ENCODE measurements around the gene MROH2B. TPM values are rescaled to one million over a fixed set of nuclear protein-coding genes. Genes with fewer than 3 reads are reported as not detected.

The MROH2B gene
- total and polyA plus RNA-seq, 5 donors, result not detected

DNA sequence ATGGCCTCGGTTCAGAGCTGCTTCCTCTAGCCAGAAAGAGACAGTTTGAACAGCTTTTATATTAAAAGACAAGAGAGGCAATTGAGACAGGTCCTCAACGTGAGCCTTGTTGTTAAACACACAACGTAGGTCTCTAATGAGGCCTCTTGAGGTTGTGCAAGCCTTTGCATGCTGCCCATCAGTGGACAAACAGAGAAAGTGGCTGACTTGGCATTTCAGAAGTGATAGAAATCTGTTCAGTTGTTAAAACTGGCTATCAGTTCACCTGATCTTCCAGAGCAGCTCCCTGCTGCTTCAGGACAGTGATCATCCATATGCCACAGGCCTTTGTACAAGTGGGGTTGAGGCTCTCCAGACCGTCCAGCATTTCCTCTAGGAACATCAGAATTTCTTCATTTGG is 58.8 kb downstream of the MROH2B start:
- Histone ChIP-seq H3K27ac (ENCODE audit: low read length) (no peak overlapping the region), H3K4me3 (ENCODE audit: low read length) (no peak overlapping the region), H3K4me1 (ENCODE audit: control insufficient read depth, insufficient read depth, low read length) (no peaks in the 10 kb centered on the region), H3K27me3 (ENCODE audit: control insufficient read depth, insufficient read depth) (no peaks in the 10 kb centered on the region), H3K9me3 (ENCODE audit: control insufficient read depth, low read length) (peaks cover 1% of the 10 kb centered on the region)
- WGBS, result 70% methylated on average over 4 of the region's 4 CpGs
- intact Hi-C loops (cut with DNase I), result no loop called here
- no peak for ATAC-seq
- DNase-seq, result no peak

- H3K9me3 ChIP-seq (ENCODE audit: control insufficient read depth, low read length), result peaks cover 2% of the 10 kb centered on the region
- no peak for ATAC-seq
- H3K4me3 ChIP-seq (ENCODE audit: low read length), result no peak overlapping the region
- WGBS, result 97% methylated on average over 6 of the region's 6 CpGs
- no peaks in the 10 kb centered on the region for H3K27me3 ChIP-seq (ENCODE audit: control insufficient read depth, insufficient read depth)
- H3K27ac ChIP-seq (ENCODE audit: low read length), result no peak overlapping the region
- intact Hi-C loops (cut with DNase I), result no loop called here
- no peaks in the 10 kb centered on the region for H3K4me1 ChIP-seq (ENCODE audit: control insufficient read depth, insufficient read depth, low read length)
- DNase-seq, result no peak
Observed at GRCh38 chr5:41010572-41010971, 60.6 kb downstream of the MROH2B start.

- ATAC-seq (peak; percentile 50 to 91), DNase-seq (peak in 2 of 3 donors; percentile 41 to 45)
- no peaks in the 10 kb centered on the region for H3K27me3 ChIP-seq (ENCODE audit: control insufficient read depth, insufficient read depth)
- H3K4me3 ChIP-seq (ENCODE audit: low read length), result no peak overlapping the region
- intact Hi-C loops (cut with DNase I), result no loop called here
- 61% methylated on average over 4 of the region's 4 CpGs for WGBS
- no peaks in the 10 kb centered on the region for H3K4me1 ChIP-seq (ENCODE audit: control insufficient read depth, insufficient read depth, low read length)
- H3K27ac ChIP-seq (ENCODE audit: low read length), result no peak overlapping the region
- peaks cover 3% of the 10 kb centered on the region for H3K9me3 ChIP-seq (ENCODE audit: control insufficient read depth, low read length)
Observed at GRCh38 chr5:41009232-41009631, 61.9 kb downstream of the MROH2B start.

GRCh38 chr5:41004931-41005330 is 66.2 kb downstream of the MROH2B start:
- intact Hi-C loops (cut with DNase I), result no loop called here
- WGBS, result 87% methylated on average over 7 of the region's 7 CpGs
- Histone ChIP-seq H3K27me3 (ENCODE audit: control insufficient read depth, insufficient read depth) (no peaks in the 10 kb centered on the region), H3K27ac (ENCODE audit: low read length) (no peak overlapping the region), H3K4me3 (ENCODE audit: low read length) (no peak overlapping the region), H3K9me3 (ENCODE audit: control insufficient read depth, low read length) (peaks cover 2% of the 10 kb centered on the region), H3K4me1 (ENCODE audit: control insufficient read depth, insufficient read depth, low read length) (no peaks in the 10 kb centered on the region)
- ATAC-seq, result no peak
- DNase-seq, result no peak

DNA sequence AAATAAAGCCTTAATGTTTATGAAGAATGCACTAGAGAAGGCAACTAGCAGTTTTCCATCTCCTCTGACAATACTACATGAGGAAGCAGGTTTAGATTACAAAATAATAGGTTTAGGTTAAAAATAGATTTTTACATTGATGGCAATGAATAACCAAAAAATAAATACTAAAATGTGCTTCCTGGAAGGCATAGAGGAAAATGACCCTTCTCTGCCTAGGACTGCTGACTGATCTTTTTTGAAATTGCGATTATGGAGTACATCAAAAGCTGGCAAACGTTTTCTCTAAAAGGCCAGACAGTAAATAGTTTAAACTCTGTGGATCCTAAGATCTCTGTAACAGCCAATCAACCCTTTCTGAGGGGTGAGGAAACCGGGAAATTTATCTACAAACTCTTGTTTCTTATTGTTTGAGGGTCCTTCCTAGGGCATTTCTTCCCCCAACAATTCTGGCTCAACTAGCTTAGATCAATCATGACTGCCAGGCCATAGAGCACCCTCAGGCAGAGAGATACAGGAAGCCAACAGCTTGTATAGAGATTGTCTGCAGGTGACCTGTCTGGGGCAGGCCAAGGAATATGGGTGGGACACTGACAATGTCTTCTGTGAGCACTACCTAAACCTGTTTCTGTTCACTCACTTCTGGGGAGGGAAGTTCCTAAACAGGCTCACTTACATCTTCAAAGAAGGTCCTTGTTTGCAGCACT is 67.3 kb downstream of the MROH2B start:
- intact Hi-C loops (cut with DNase I), result no loop called here
- Histone ChIP-seq H3K4me1 (ENCODE audit: control insufficient read depth, insufficient read depth, low read length) (no peaks in the 10 kb centered on the region), H3K9me3 (ENCODE audit: control insufficient read depth, low read length) (peaks cover 2% of the 10 kb centered on the region), H3K27ac (ENCODE audit: low read length) (no peak overlapping the region), H3K4me3 (ENCODE audit: low read length) (no peak overlapping the region), H3K27me3 (ENCODE audit: control insufficient read depth, insufficient read depth) (no peaks in the 10 kb centered on the region)
- DNase-seq (no peak), ATAC-seq (no peak)
- 66% methylated on average over 3 of the region's 3 CpGs for WGBS

DNA sequence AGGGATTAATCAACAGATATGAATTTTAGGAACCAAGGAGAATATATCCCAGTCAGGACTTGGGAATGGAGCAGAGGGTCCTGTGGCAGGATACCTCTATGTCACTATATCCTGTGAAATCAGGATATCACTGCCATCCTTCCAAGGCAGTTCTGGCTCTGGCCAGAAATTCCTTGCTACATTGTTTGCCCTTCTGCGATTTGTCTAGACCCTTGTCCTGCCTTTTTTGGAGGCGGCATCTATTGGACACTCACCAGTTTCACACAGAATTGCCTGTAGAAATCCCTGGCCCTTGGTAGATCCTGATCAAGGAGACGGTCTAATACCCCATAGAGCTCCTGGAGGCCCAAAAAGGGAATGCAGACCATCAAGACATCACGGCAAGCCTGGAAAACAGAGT is 71.2 kb downstream of the MROH2B start:
- DNase-seq (no peak), ATAC-seq (no peak)
- Histone ChIP-seq H3K27ac (ENCODE audit: low read length) (no peak overlapping the region), H3K4me3 (ENCODE audit: low read length) (no peak overlapping the region), H3K4me1 (ENCODE audit: control insufficient read depth, insufficient read depth, low read length) (no peaks in the 10 kb centered on the region), H3K9me3 (ENCODE audit: control insufficient read depth, low read length) (no peaks in the 10 kb centered on the region), H3K27me3 (ENCODE audit: control insufficient read depth, insufficient read depth) (no peaks in the 10 kb centered on the region)
- WGBS, result 95% methylated on average over 4 of the region's 4 CpGs
- intact Hi-C loops (cut with DNase I), result loop anchor here in 1 of 4 donors (10.0 kb wide), 1 partner anchor 195 kb away; no protein-coding TSS in a partner anchor

GRCh38 chr5:40999142-40999541 is 72.0 kb downstream of the MROH2B start:
- WGBS, result 79% methylated on average over 1 of the region's 1 CpG
- intact Hi-C loops (cut with DNase I), result loop anchor here in 1 of 4 donors (10.0 kb wide), 1 partner anchor 196 kb away; no protein-coding TSS in a partner anchor

DNA sequence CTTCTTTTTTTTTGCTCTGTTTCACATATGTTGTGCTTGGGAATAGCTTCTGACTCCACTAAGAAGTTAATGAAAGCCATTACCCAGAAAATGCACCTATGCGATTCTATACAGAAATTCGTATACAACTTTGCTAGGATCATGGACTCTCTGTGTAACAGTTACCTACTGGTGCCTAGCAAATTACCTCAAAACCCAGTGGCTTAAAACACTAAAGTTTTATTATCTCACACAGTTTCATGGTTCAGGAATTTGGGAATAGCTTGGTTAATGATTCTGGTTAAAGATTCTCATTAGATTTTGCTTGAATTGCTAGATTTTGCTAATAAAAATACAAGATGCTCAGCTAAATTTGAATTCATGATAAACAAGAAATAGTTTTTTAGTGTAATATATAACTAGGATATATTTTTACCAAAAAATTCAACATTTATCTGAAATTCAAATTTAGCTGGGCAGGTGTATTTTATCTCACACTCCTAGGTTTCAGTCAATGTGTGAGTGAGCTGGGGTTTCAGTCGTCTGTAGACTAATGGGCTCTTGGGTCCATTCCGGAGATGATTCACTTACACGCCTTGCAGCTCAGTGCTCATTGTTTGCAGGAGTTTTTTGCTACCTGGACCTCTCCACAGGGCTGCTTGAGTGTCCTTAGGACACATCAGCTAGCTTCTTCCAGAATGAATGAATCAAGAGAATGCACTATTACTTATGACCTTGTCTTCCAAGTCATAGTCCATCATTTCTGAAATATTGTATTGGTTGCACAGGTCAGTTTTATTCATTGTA is 75.1 kb downstream of the MROH2B start:
- no peaks in the 10 kb centered on the region for H3K9me3 ChIP-seq (ENCODE audit: control insufficient read depth, low read length)
- H3K27me3 ChIP-seq (ENCODE audit: control insufficient read depth, insufficient read depth), result no peaks in the 10 kb centered on the region
- peaks cover 7% of the 10 kb centered on the region for H3K4me1 ChIP-seq (ENCODE audit: control insufficient read depth, insufficient read depth, low read length)
- intact Hi-C loops (cut with DNase I), result loop anchor here in 1 of 4 donors (10.0 kb wide), 1 partner anchor 199 kb away; no protein-coding TSS in a partner anchor
- no peak overlapping the region for H3K4me3 ChIP-seq (ENCODE audit: low read length)
- no peak for DNase-seq
- H3K27ac ChIP-seq (ENCODE audit: low read length), result no peak overlapping the region
- no peak for ATAC-seq
- WGBS, result 97% methylated on average over 5 of the region's 5 CpGs

More at GRCh38 chr5:40999142-40999541, 72.0 kb downstream of the MROH2B start:
- H3K4me1 ChIP-seq (ENCODE audit: control insufficient read depth, insufficient read depth, low read length), result no peaks in the 10 kb centered on the region
- H3K4me3 ChIP-seq (ENCODE audit: low read length), result no peak overlapping the region
- no peaks in the 10 kb centered on the region for H3K9me3 ChIP-seq (ENCODE audit: control insufficient read depth, low read length)
- no peak for ATAC-seq
- DNase-seq, result no peak
- H3K27ac ChIP-seq (ENCODE audit: low read length), result no peak overlapping the region
- no peaks in the 10 kb centered on the region for H3K27me3 ChIP-seq (ENCODE audit: control insufficient read depth, insufficient read depth)

DNA sequence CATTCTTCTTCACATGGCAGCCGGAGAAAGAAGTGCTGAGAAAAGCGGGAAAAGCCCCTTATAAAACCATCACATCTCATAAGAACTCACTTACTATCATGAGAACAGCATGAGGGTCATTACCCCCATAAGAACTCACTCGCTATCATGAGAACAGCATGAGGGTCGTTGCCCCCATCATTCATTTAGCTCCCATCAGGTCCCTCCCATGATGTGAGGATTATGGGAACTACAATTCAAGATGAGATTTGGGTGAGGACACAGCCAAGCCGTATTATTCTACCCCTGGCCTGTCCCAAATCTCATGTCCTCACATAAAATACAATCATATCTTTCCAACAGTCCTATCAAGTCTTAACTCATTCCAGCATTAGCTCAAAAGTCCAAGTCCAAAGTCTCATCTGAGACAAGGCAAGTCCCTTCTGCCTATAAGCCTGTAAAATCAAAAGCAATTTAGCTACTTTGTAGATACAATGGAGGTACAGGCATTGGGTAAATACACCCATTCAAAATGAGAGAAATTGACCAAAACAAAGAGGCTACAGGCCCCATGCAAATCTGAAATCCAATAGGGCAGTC is 79.1 kb downstream of the MROH2B start:
- Histone ChIP-seq H3K4me3 (ENCODE audit: low read length) (no peak overlapping the region), H3K4me1 (ENCODE audit: control insufficient read depth, insufficient read depth, low read length) (peaks cover 7% of the 10 kb centered on the region), H3K9me3 (ENCODE audit: control insufficient read depth, low read length) (no peaks in the 10 kb centered on the region), H3K27ac (ENCODE audit: low read length) (peak overlapping the region; percentile 85), H3K27me3 (ENCODE audit: control insufficient read depth, insufficient read depth) (no peaks in the 10 kb centered on the region)
- no peak for ATAC-seq
- WGBS, result 74% methylated on average over 5 of the region's 5 CpGs
- intact Hi-C loops (cut with DNase I), result loop anchor here in 2 of 4 donors (2.0 to 10.0 kb wide), 2 partner anchors 199 to 203 kb away; no protein-coding TSS in a partner anchor
- no peak for DNase-seq

DNA sequence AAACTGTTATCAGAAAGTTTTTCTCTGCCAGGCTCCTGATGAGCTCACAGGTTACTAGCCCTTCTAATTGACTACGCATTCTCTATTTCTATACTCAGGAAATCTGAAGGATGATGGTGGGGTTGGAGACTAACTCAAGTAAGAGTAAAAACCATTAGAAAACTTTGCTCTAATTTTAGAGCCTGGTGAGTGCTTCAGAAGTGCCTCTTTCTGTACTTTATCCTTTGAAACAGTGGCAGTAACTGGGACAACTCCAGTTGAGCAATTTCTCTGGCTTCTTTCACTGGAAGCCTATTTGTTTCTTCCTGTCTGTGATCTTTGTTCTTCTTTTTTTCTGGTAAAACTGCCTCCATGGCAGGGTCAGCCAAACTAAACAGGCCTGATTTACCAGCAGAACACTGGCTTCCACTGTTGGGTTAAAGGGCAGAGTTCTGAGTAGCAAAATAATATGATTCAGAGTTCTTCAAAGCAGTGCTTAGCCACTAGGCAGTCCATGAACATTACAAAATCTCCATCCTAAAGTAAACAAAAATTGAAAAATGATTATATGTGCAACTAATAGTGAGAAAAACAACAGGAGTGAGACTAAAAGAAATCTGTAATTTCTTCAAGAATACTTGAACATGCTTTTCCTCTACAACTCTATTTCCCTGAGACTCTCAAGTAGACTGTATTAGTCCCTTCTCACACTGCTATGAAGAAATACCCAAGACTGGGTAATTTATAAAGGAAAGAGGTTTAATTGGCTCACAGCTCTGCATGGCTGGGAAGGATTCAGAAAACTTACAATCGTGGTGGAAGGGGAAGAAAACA is 79.8 kb downstream of the MROH2B start:
- Histone ChIP-seq H3K4me3 (ENCODE audit: low read length) (no peak overlapping the region), H3K27ac (ENCODE audit: low read length) (peak overlapping the region; percentile 85), H3K9me3 (ENCODE audit: control insufficient read depth, low read length) (no peaks in the 10 kb centered on the region), H3K4me1 (ENCODE audit: control insufficient read depth, insufficient read depth, low read length) (peaks cover 7% of the 10 kb centered on the region), H3K27me3 (ENCODE audit: control insufficient read depth, insufficient read depth) (no peaks in the 10 kb centered on the region)
- intact Hi-C loops (cut with DNase I), result loop anchor here in 2 of 4 donors (2.0 to 10.0 kb wide), 2 partner anchors 199 to 203 kb away; no protein-coding TSS in a partner anchor
- DNase-seq (peak; percentile 66 to 73 (median 71)), ATAC-seq (peak; percentile 94 to 96)
- WGBS, result 17% methylated on average over 2 of the region's 2 CpGs
